HepG2 (cell line): ENCODE data around the gene HILPDA. TPM values are rescaled to one million over a fixed set of nuclear protein-coding genes. Genes with fewer than 3 reads are reported as not detected.

ENCODE experiments used
- ATAC-seq: fragments of 200-7000 bp; cut with Tn5 transposase; 3 replicates; pipeline ENCODE4 v1.9.1; 2020; ENCODE audit warnings: mild to moderate bottlenecking, moderate library complexity
- BruUV-seq: library from RNA; stranded (reverse); fragments of 400-500 nt; replicated peaks from 2 replicates; lab custom pipeline; 2021; lab: Mats Ljungman, UMichigan
- CTCF ChIA-PET: fragments of 300-600 bp; formaldehyde crosslinking; extraction: SDS; loops from one replicate; lab custom pipeline; 2021; ENCODE audit warnings: low total read pairs, inconsistent platforms, low intra/inter-chr PET ratio; lab: Yijun Ruan, JAX
- POLR2A ChIA-PET: fragments of 350-600 bp; sonication (Branson Sonifier 250); formaldehyde crosslinking; loops from one replicate; lab custom pipeline; 2020; ENCODE audit warnings: antibody characterized with exemption, inconsistent platforms; lab: Yijun Ruan, JAX
- DNase-seq: peaks from one replicate; pipeline ENCODE4 v3.0.0-alpha.2; 2015; ENCODE audit warnings: low spot score
- FAIRE-seq: peaks from 3 replicates; lab custom pipeline; 2011; peaks lifted over from hg19 to GRCh38; lab: Jason Lieb, UNC
- H2AFZ ChIP-seq: one replicate; pipeline ENCODE4 v1.6.1; 2011; ENCODE audit warnings: low read length, inconsistent platforms
- H3K27ac ChIP-seq: fragments of 300-600 bp; 3 replicates; pipeline ENCODE4 v1.8.0; 2011; ENCODE audit warnings: mixed run types, mild to moderate bottlenecking, mixed read lengths, low read length, inconsistent platforms; ENCODE audit not compliant: insufficient read depth; ENCODE audit errors: extremely low read length
- H3K27me3 ChIP-seq, 2 experiments: fragments of 200-600 bp in 1 of 2; 2 replicates in 1 of 2; 3 replicates in 1 of 2; pipeline versions ENCODE4 v1.6.0 to v1.8.0; 2011; ENCODE audit warnings: low read length in 2 of 2, mild to moderate bottlenecking in 2 of 2, moderate library complexity in 2 of 2, inconsistent platforms in 1 of 2; ENCODE audit not compliant: insufficient read depth in 2 of 2, control insufficient read depth in 1 of 2
- H3K36me3 ChIP-seq, 2 experiments: fragments of 200-600 bp in 1 of 2; replicated peaks in 1 of 2; 2 replicates in 1 of 2; 3 replicates in 1 of 2; pipeline versions ENCODE4 v1.5.1 to v1.8.0; 2011; ENCODE audit warnings: low read length in 2 of 2, inconsistent platforms in 1 of 2; ENCODE audit not compliant: insufficient read depth in 2 of 2, control insufficient read depth in 1 of 2
- H3K4me1 ChIP-seq: 2 replicates; pipeline ENCODE4 v1.5.1; 2012; ENCODE audit warnings: low read length, inconsistent platforms; ENCODE audit not compliant: insufficient read depth
- H3K4me2 ChIP-seq: 2 replicates; pipeline ENCODE4 v1.6.0; 2011; ENCODE audit warnings: low read depth, low read length, inconsistent platforms
- H3K4me3 ChIP-seq, 3 experiments: fragments of 200-600 bp in 1 of 3; sonication (generic), shearing (Covaris generic) in 1 of 3; replicated peaks in 1 of 3; 2 replicates each; pipeline ENCODE4 v1.5.1; 2011 to 2016; ENCODE audit warnings: low read length in 3 of 3, inconsistent platforms in 2 of 3, low read depth in 2 of 3, mild to moderate bottlenecking in 2 of 3, control low read depth in 1 of 3, mixed read lengths in 1 of 3; ENCODE audit not compliant: insufficient read depth in 1 of 3
- H3K79me2 ChIP-seq: one replicate; pipeline ENCODE4 v1.6.1; 2011; ENCODE audit warnings: low read length, inconsistent platforms; ENCODE audit not compliant: insufficient read depth
- H3K9ac ChIP-seq: 2 replicates; pipeline ENCODE4 v1.6.0; 2011; ENCODE audit warnings: mild to moderate bottlenecking, low read depth, low read length, inconsistent platforms; ENCODE audit not compliant: insufficient read depth
- H3K9me3 ChIP-seq: 2 replicates; pipeline ENCODE4 v1.5.1; 2012; ENCODE audit warnings: mild to moderate bottlenecking, low read length
- H4K20me1 ChIP-seq: 2 replicates; pipeline ENCODE4 v1.6.0; 2011; ENCODE audit warnings: inconsistent platforms, mild to moderate bottlenecking, low read length, moderate library complexity; ENCODE audit not compliant: insufficient read depth
- ARNTL ChIP-seq: sonication (generic); formaldehyde crosslinking; IDR thresholded peaks from 2 replicates; pipeline ENCODE4 v1.4.0; 2020; ENCODE audit warnings: mild to moderate bottlenecking, missing genetic modification reagents
- ATF7-NPFF ChIP-seq: sonication (generic); formaldehyde crosslinking; IDR thresholded peaks from 2 replicates; pipeline ENCODE4 v1.8.1; 2023; ENCODE audit warnings: mild to moderate bottlenecking, low read depth, missing genetic modification reagents, moderate library complexity
- DPF2 ChIP-seq: sonication (generic); formaldehyde crosslinking; IDR thresholded peaks from 2 replicates; pipeline ENCODE4 v1.4.0; 2020; ENCODE audit warnings: mild to moderate bottlenecking, low read depth, missing genetic modification reagents, borderline replicate concordance
- KDM1A ChIP-seq: IDR thresholded peaks from 2 replicates; pipeline ENCODE4 v1.6.1; 2016; ENCODE audit warnings: missing compliant biosample characterization
- MZF1 ChIP-seq: sonication (generic); formaldehyde crosslinking; IDR thresholded peaks from 2 replicates; pipeline ENCODE4 v1.8.1; 2023; ENCODE audit warnings: mild to moderate bottlenecking, missing genetic modification reagents, borderline replicate concordance
- NPAS2 ChIP-seq: sonication (generic); formaldehyde crosslinking; IDR thresholded peaks from 2 replicates; pipeline ENCODE4 v1.8.0; 2022; ENCODE audit warnings: mild to moderate bottlenecking, missing genetic modification reagents, borderline replicate concordance
- PAXIP1 ChIP-seq: sonication (generic); formaldehyde crosslinking; conservative IDR thresholded peaks from 2 replicates; pipeline ENCODE4 v1.4.0; 2020; ENCODE audit warnings: mild to moderate bottlenecking, missing genetic modification reagents, moderate library complexity
- PHF21A ChIP-seq: sonication (generic); formaldehyde crosslinking; IDR thresholded peaks from 2 replicates; pipeline ENCODE4 v1.5.0; 2020; ENCODE audit warnings: mild to moderate bottlenecking, missing genetic modification reagents
- RARA ChIP-seq: IDR thresholded peaks from 2 replicates; pipeline ENCODE4 v1.6.1; 2016; ENCODE audit warnings: missing genetic modification reagents, missing compliant biosample characterization
- ZNF138 ChIP-seq: sonication (generic); formaldehyde crosslinking; IDR thresholded peaks from 2 replicates; pipeline ENCODE4 v1.5.0; 2020; ENCODE audit warnings: mild to moderate bottlenecking, low read depth, missing genetic modification reagents
- ZNF207 ChIP-seq: fragments of 450-650 bp; IDR thresholded peaks from 2 replicates; pipeline ENCODE4 v1.6.1; 2016; ENCODE audit warnings: antibody characterized with exemption, borderline replicate concordance
- ZNF274 ChIP-seq: sonication (generic); formaldehyde crosslinking; IDR thresholded peaks from 2 replicates; pipeline ENCODE4 v1.5.1; 2020; ENCODE audit warnings: mild to moderate bottlenecking, missing genetic modification reagents
- ZNF512 ChIP-seq: sonication (generic); formaldehyde crosslinking; IDR thresholded peaks from 2 replicates; pipeline ENCODE4 v1.4.0; 2020; ENCODE audit warnings: mild to moderate bottlenecking, missing genetic modification reagents
- ZNF687 ChIP-seq: sonication (generic); formaldehyde crosslinking; IDR thresholded peaks from 2 replicates; pipeline ENCODE4 v1.5.1; 2020; ENCODE audit warnings: mild to moderate bottlenecking, missing genetic modification reagents, moderate library complexity
- ZNF7 ChIP-seq: IDR thresholded peaks from 2 replicates; pipeline ENCODE4 v1.6.1; 2016; ENCODE audit warnings: missing biosample characterization, missing genetic modification reagents
- ZNF775 ChIP-seq: sonication (generic); formaldehyde crosslinking; IDR thresholded peaks from 2 replicates; pipeline ENCODE4 v1.4.0; 2020; ENCODE audit warnings: missing genetic modification reagents, mild to moderate bottlenecking, moderate library complexity, borderline replicate concordance
- WGBS: methylation state at CpG from one replicate; pipeline ENCODE4 v1.1.6; 2017; ENCODE audit warnings: low lambda C conversion rate; 5-methylcytosine and 5-hydroxymethylcytosine counted together
- in situ Hi-C: cut with HindIII; loops from 2 replicates; pipeline ENCODE4 v1.10.0; 2017; ENCODE audit warnings: low pct_unique_long_range_greater_than_20kb; ENCODE audit not compliant: extremely low pct_ligation_motif_present
- intact Hi-C: fragments of 100-400 bp; cut with micrococcal nuclease; formaldehyde crosslinking; loops from one replicate; pipeline ENCODE4 v1.10.0; 2022; ENCODE audit not compliant: unreplicated experiment
- polyA plus RNA-seq, 8 experiments: library from polyadenylated mRNA; depleted of rRNA in 3 of 8; stranded (reverse) in 7 of 8; unstranded in 1 of 8; fragments of >200 nt; fragmentation: Illumina TruSeq in 4 of 8; extraction: Trizol in 4 of 8; gene quantifications; 2 replicates each; pipeline versions ENCODE4 v1.2.1 to v1.2.3, GENCODE V29; 2011 to 2016; ENCODE audit warnings: low read depth in 4 of 8, missing spikeins in 1 of 8, mixed read lengths in 1 of 8; ENCODE audit not compliant: insufficient read depth in 1 of 8
- total RNA-seq, 5 experiments: library from RNA; depleted of rRNA; stranded (reverse); fragments of >200 nt; fragmentation: Illumina TruSeq; extraction: Trizol; gene quantifications; 2 replicates each; pipeline ENCODE4 v1.2.3, GENCODE V29; 2016; ENCODE audit warnings: low read depth in 1 of 5

Gene HILPDA
- total and polyA plus RNA-seq, 2 of the 13 experiments (the other 11 are each of a cell fraction or from before 2014, with no cell fraction given), result 11.1 to 44.0 TPM

GRCh38 chr7:128422842-128423241 lies 32.8 kb upstream of the HILPDA start:
- Histone ChIP-seq H4K20me1 (no peaks in the 10 kb centered on the region), H3K36me3 (no peaks in the 10 kb centered on the region), H3K4me1 (peaks cover 50% of the 10 kb centered on the region), H3K27ac (no peak overlapping the region), H3K27me3 (peaks cover 0 to 29% of the 10 kb centered on the region in 2 experiments; a peak in 4 of 5 replicates), H2AFZ (no peak overlapping the region), H3K9me3 (no peaks in the 10 kb centered on the region), H3K9ac (no peak overlapping the region), H3K4me3 (no peak overlapping the region), H3K4me2 (no peak overlapping the region), H3K79me2 (no peaks in the 10 kb centered on the region)
- FAIRE-seq (no peak), ATAC-seq (0 out of 3 replicates have a peak, but pooled peaks have one; percentile 9), DNase-seq (no peak)
- in situ Hi-C loops, result loop anchor here (5.0 kb wide), 1 partner anchor 34 kb away; the partner anchor contains the start of gene HILPDA
- POLR2A ChIA-PET, result interaction anchor here (1.1 kb wide), 1 partner anchor 33 kb away, joined by 3 read pairs; the partner anchor contains the start of gene HILPDA
- BruUV-seq, result no TSS peak
- WGBS, result 19% methylated on average over 3 of the region's 3 CpGs
- intact Hi-C loops, result no loop called here
- CTCF ChIA-PET, result interaction anchor here (1.0 kb wide), 1 partner anchor 18 kb away, joined by 4 read pairs; no protein-coding TSS in a partner anchor
- TF ChIP-seq RARA (CRISPR knock-in tag) (peak; percentile 41; the same call in 1 of the 2 replicates), ZNF274 (no peak), ZNF512 (CRISPR knock-in tag) (no peak), ZNF7 (CRISPR knock-in tag) (no peak), ARNTL (CRISPR knock-in tag) (no peak), DPF2 (no peak), KDM1A (no peak), PAXIP1 (CRISPR knock-in tag) (no peak), ZNF687 (0 out of 2 replicates have a peak, but pooled peaks have one; percentile 13), ZNF207 (no peak), ZNF138 (CRISPR knock-in tag) (no peak), PHF21A (CRISPR knock-in tag) (no peak), MZF1 (no peak), ZNF775 (CRISPR knock-in tag) (no peak), NPAS2 (CRISPR knock-in tag) (no peak), ATF7-NPFF (no peak)
